Measurements from ENCODE around the gene PGM3. TPM values are rescaled to one million over a fixed set of nuclear protein-coding genes. Genes with fewer than 3 reads are reported as not detected.
"Not testable (repeated sequence)": the region's sequence is repeated elsewhere in the genome, so short reads cannot be mapped to it uniquely, and the experiment has no call there.

PGM3 gene
- total RNA-seq, 4 donors from 2014 or later = 7.9 to 291 (median 21.1) TPM

GRCh38 chr6:83192456-83192855 lies 609 bp downstream of the PGM3 start:
- Histone ChIP-seq H3K4me1 (peaks cover 5 to 28% (median 12%) of the 10 kb centered on the region in 4 donors), H3K27me3 (no peaks in the 10 kb centered on the region), H3K27ac (peak overlapping the region; percentile 85 to 87 (median 86)), H3K4me3 (peak overlapping the region; percentile 79 to 97 (median 90)), H3K36me3 (peaks cover 0 to 10% (median 0%) of the 10 kb centered on the region in 4 donors), H3K9me3 (no peaks in the 10 kb centered on the region)
- in situ Hi-C loops (cut with MboI; ENCODE audit: low pct_ligation_motif_present in 1 of 4, low pct_unique_long_range_greater_than_20kb in 1 of 4, low sequenced_read_pairs in 3 of 4) (loop anchor here in 1 of 4 donors (25.0 kb wide), 1 partner anchor 955 kb away; the partner anchor contains the start of gene IBTK), intact Hi-C loops (cut with DNase I; ENCODE audit: low total_unique reads) (loop anchor here (10.0 kb wide), 1 partner anchor 128 kb away; the partner anchor contains the start of genes DOP1A and UBE3D)
- TF ChIP-seq POLR2A (IDR thresholded peaks at IDR 0.05) = no peak
- no peak for TF ChIP-seq POLR2AphosphoS5 (IDR thresholded peaks at IDR 0.05)
- no peak for TF ChIP-seq CTCF (IDR thresholded peaks at IDR 0.05)
- TF ChIP-seq EP300 (IDR thresholded peaks at IDR 0.05; ENCODE audit: low read depth) = no peak
- DNase-seq = no peak
- WGBS, 2 donors (ENCODE audit: low coverage in 1 of 2) = 0 to 1% methylated on average over 3 to 4 of the region's 4 CpGs

- Histone ChIP-seq H3K4me3 (peak overlapping the region in 3 of 4 donors; percentile 79 to 97 (median 92)), H3K36me3 (peaks cover 0 to 15% (median 0%) of the 10 kb centered on the region in 4 donors), H3K4me1 (peaks cover 5 to 28% (median 12%) of the 10 kb centered on the region in 4 donors)
- H3K9me3 ChIP-seq, DNase-seq, H3K27me3 ChIP-seq, H3K27ac ChIP-seq: not testable (repeated sequence)
- intact Hi-C loops (cut with DNase I; ENCODE audit: low total_unique reads) (loop anchor here (10.0 kb wide), 1 partner anchor 127 kb away; the partner anchor contains the start of genes DOP1A and UBE3D), in situ Hi-C loops (cut with MboI; ENCODE audit: low pct_ligation_motif_present in 1 of 4, low pct_unique_long_range_greater_than_20kb in 1 of 4, low sequenced_read_pairs in 3 of 4) (loop anchor here in 1 of 4 donors (25.0 kb wide), 1 partner anchor 955 kb away; the partner anchor contains the start of gene IBTK)
- WGBS, 2 donors (ENCODE audit: low coverage in 1 of 2) = 91 to 97% methylated on average over 17 to 18 of the region's 18 CpGs
These were observed 1.1 kb downstream of the PGM3 start for GRCh38 chr6:83191974-83192373.

DNA sequence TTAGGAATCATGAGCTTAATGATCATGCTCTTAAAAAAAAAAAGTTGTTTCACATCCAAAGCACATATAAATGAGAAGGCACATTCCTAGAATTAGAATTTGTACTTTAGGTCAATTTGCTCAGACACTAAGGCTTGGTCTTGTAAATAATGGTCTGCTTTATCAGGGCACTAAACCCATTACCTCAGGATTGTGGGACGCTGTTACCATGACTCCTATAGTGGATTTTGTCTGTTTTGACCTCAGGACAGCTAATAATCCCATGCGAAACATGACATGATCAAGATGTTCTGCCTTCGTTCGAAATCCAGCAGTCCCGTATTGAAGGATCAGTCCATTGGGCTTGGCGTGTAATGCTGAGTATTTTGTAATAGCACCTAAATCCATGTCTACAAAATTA lies 2.4 kb downstream of the PGM3 start:
- Histone ChIP-seq H3K36me3 (peaks cover 0 to 21% (median 0%) of the 10 kb centered on the region in 4 donors), H3K4me1 (peaks cover 5 to 28% (median 12%) of the 10 kb centered on the region in 4 donors), H3K27ac (no peak overlapping the region), H3K27me3 (no peaks in the 10 kb centered on the region), H3K9me3 (no peaks in the 10 kb centered on the region), H3K4me3 (no peak overlapping the region)
- WGBS, 2 donors (ENCODE audit: low coverage in 1 of 2) = 79 to 94% methylated on average over 4 to 6 of the region's 6 CpGs
- intact Hi-C loops (cut with DNase I; ENCODE audit: low total_unique reads) = loop anchor here (10.0 kb wide), 1 partner anchor 126 kb away; the partner anchor contains the start of genes DOP1A and UBE3D
- in situ Hi-C loops (cut with MboI; ENCODE audit: low pct_ligation_motif_present in 1 of 4, low pct_unique_long_range_greater_than_20kb in 1 of 4, low sequenced_read_pairs in 3 of 4) = loop anchor here in 1 of 4 donors (25.0 kb wide), 1 partner anchor 953 kb away; the partner anchor contains the start of gene IBTK
- DNase-seq = no peak
- TF ChIP-seq CTCF (IDR thresholded peaks at IDR 0.05) (no peak), EP300 (IDR thresholded peaks at IDR 0.05; ENCODE audit: low read depth) (no peak), POLR2AphosphoS5 (IDR thresholded peaks at IDR 0.05) (no peak), POLR2A (IDR thresholded peaks at IDR 0.05) (no peak)

GRCh38 chr6:83188501-83188900 lies 4.6 kb downstream of the PGM3 start:
- no peaks in the 10 kb centered on the region for H3K9me3 ChIP-seq
- H3K4me1 ChIP-seq = peaks cover 0 to 16% (median 4%) of the 10 kb centered on the region in 4 donors
- no peak overlapping the region for H3K27ac ChIP-seq
- 71 to 79% methylated on average over 3 of the region's 3 CpGs for WGBS, 2 donors (ENCODE audit: low coverage in 1 of 2)
- intact Hi-C loops (cut with DNase I; ENCODE audit: low total_unique reads) = no loop called here
- in situ Hi-C loops (cut with MboI; ENCODE audit: low pct_ligation_motif_present in 1 of 4, low pct_unique_long_range_greater_than_20kb in 1 of 4, low sequenced_read_pairs in 3 of 4) = loop anchor here in 1 of 4 donors (25.0 kb wide), 1 partner anchor 951 kb away; the partner anchor contains the start of gene IBTK
- no peak for DNase-seq
- H3K27me3 ChIP-seq = no peaks in the 10 kb centered on the region
- peaks cover 0 to 26% (median 0%) of the 10 kb centered on the region in 4 donors for H3K36me3 ChIP-seq
- no peak overlapping the region for H3K4me3 ChIP-seq
- TF ChIP-seq EP300 (IDR thresholded peaks at IDR 0.05; ENCODE audit: low read depth) = no peak

- 94 to 97% methylated on average over 2 of the region's 2 CpGs for WGBS, 2 donors (ENCODE audit: low coverage in 1 of 2)
- no peaks in the 10 kb centered on the region for H3K9me3 ChIP-seq
These were observed 8.0 kb downstream of the PGM3 start for GRCh38 chr6:83185096-83185495.

More at GRCh38 chr6:83185096-83185495, 8.0 kb downstream of the PGM3 start:
- in situ Hi-C loops (cut with MboI; ENCODE audit: low pct_ligation_motif_present in 1 of 4, low pct_unique_long_range_greater_than_20kb in 1 of 4, low sequenced_read_pairs in 3 of 4) = loop anchor here in 1 of 4 donors (25.0 kb wide), 1 partner anchor 948 kb away; the partner anchor contains the start of gene IBTK
- H3K4me3 ChIP-seq = no peak overlapping the region
- TF ChIP-seq POLR2AphosphoS5 (IDR thresholded peaks at IDR 0.05) = no peak
- no peak for TF ChIP-seq CTCF (IDR thresholded peaks at IDR 0.05)
- TF ChIP-seq EP300 (IDR thresholded peaks at IDR 0.05; ENCODE audit: low read depth) = no peak
- TF ChIP-seq POLR2A (IDR thresholded peaks at IDR 0.05) = no peak
- DNase-seq = no peak
- intact Hi-C loops (cut with DNase I; ENCODE audit: low total_unique reads) = no loop called here
- peaks cover 0 to 40% (median 5%) of the 10 kb centered on the region in 4 donors for H3K36me3 ChIP-seq
- H3K27me3 ChIP-seq = no peaks in the 10 kb centered on the region
- no peaks in the 10 kb centered on the region for H3K4me1 ChIP-seq
- no peak overlapping the region for H3K27ac ChIP-seq
